Testis (tissue), 3 donors: ENCODE data around the gene RCCD1. TPM values are rescaled to one million over a fixed set of nuclear protein-coding genes. Genes with fewer than 3 reads are reported as not detected.

Source experiments
- DNase-seq: peaks from one replicate; pipeline ENCODE4 v3.0.0-alpha.2; 2019
- H3K27ac ChIP-seq, 2 donors: fragments of 200-600 bp; sonication (generic); one replicate each; pipeline ENCODE4 v1.5.1; 2019
- H3K27me3 ChIP-seq: fragments of 200-600 bp; sonication (generic); one replicate; pipeline ENCODE4 v1.5.1; 2019
- H3K36me3 ChIP-seq: fragments of 200-600 bp; sonication (generic); one replicate; pipeline ENCODE4 v1.5.1; 2017; ENCODE audit warnings: low read depth; ENCODE audit errors: missing control alignments
- H3K4me1 ChIP-seq: fragments of 200-600 bp; sonication (generic); one replicate; pipeline ENCODE4 v1.5.1; 2019
- H3K4me3 ChIP-seq, 2 donors: fragments of 200-600 bp; sonication (generic); one replicate each; pipeline ENCODE4 v1.5.1; 2017 to 2019
- H3K9me3 ChIP-seq: fragments of 200-600 bp; sonication (generic); one replicate; pipeline ENCODE4 v1.5.1; 2017
- CTCF ChIP-seq, 3 experiments: fragments of 450-650 bp in 2 of 3; fragments of 200-600 bp in 1 of 3; sonication (generic) in 1 of 3; IDR thresholded peaks; one replicate each; pipeline ENCODE4 v1.5.1; 2016 to 2019; ENCODE audit warnings: antibody characterized with exemption in 3 of 3, mild to moderate bottlenecking in 2 of 3, moderate library complexity in 1 of 3
- POLR2A ChIP-seq: fragments of 450-650 bp; IDR thresholded peaks from one replicate; pipeline ENCODE4 v1.6.1; 2017; ENCODE audit warnings: antibody characterized with exemption, mild to moderate bottlenecking, moderate library complexity
- WGBS, 2 donors: methylation state at CpG; one replicate each; pipeline ENCODE4 v1.1.5; 2018; 5-methylcytosine and 5-hydroxymethylcytosine counted together
- intact Hi-C: fragments of 100-400 bp; cut with DNase I; formaldehyde crosslinking; loops from one replicate; pipeline ENCODE4 v1.15.1; 2023; ENCODE audit warnings: low total_unique reads
- polyA plus RNA-seq: library from polyadenylated mRNA; stranded (reverse); fragments of 350-450 nt; fragmentation: Illumina TruSeq; extraction: RNeasy Lipid Tissue Mini Kit (QIAGEN cat#74804); gene quantifications from one replicate; pipeline ENCODE4 v1.2.3, GENCODE V29; 2014; ENCODE audit warnings: low read depth, low replicate concordance; ENCODE audit not compliant: insufficient read depth
- total RNA-seq, 2 donors: library from RNA; depleted of rRNA; stranded (reverse); fragments of >200 nt; gene quantifications; one replicate each; pipeline ENCODE4 v1.2.3, GENCODE V29; 2016

Gene RCCD1
- total and polyA plus RNA-seq, 3 donors from 2014 or later = 17.5 to 21.1 (median 17.5) TPM

GRCh38 chr15:90991587-90992285, 37.1 kb downstream of the RCCD1 start:
- intact Hi-C loops = no loop called here
- H3K36me3 ChIP-seq = no peaks in the 10 kb centered on the region
- no peaks in the 10 kb centered on the region for H3K27me3 ChIP-seq
- no peak for DNase-seq
- no peak for TF ChIP-seq POLR2A
- no peak for TF ChIP-seq CTCF (IDR thresholded peaks at IDR 0.05)
- H3K4me3 ChIP-seq = no peak overlapping the region
- WGBS, 2 donors = 86 to 92% methylated on average over 6 of the region's 6 CpGs
- no peaks in the 10 kb centered on the region for H3K9me3 ChIP-seq
- H3K4me1 ChIP-seq = peaks cover 7% of the 10 kb centered on the region
- H3K27ac ChIP-seq = no peak overlapping the region

GRCh38 chr15:90994059-90994416, 39.4 kb downstream of the RCCD1 start:
- Histone ChIP-seq H3K36me3 (no peaks in the 10 kb centered on the region), H3K4me3 (peak overlapping the region; percentile 71 to 93)
- DNase-seq = no peak

GRCh38 chr15:90994417-90995311, 40.0 kb downstream of the RCCD1 start, which contains the start of gene PRC1:
Gene PRC1, minus strand, starts transcription at chr15:90994535. Its CDS starts 118 bp downstream, at chr15:90994417.
- TF ChIP-seq CTCF (IDR thresholded peaks at IDR 0.05) = no peak
- peak; percentile 4 for TF ChIP-seq POLR2A
- Histone ChIP-seq H3K9me3 (no peaks in the 10 kb centered on the region), H3K27me3 (no peaks in the 10 kb centered on the region), H3K4me1 (peaks cover 7% of the 10 kb centered on the region), H3K36me3 (no peaks in the 10 kb centered on the region), H3K4me3 (peak within 1 kb of the TSS; percentile 71 to 93), H3K27ac (peak within 1 kb of the TSS; percentile 88 to 92)
- DNase-seq = peak; percentile 99
- 1% methylated on average over 30 to 67 of the region's 75 CpGs for WGBS, 2 donors
- intact Hi-C loops = no loop called here

More at GRCh38 chr15:90994059-90994416, 39.4 kb downstream of the RCCD1 start:
- Histone ChIP-seq H3K9me3 (no peaks in the 10 kb centered on the region), H3K27me3 (no peaks in the 10 kb centered on the region), H3K4me1 (peaks cover 7% of the 10 kb centered on the region), H3K27ac (peak overlapping the region; percentile 88 to 92)
- no peak for TF ChIP-seq POLR2A
- no peak for TF ChIP-seq CTCF (IDR thresholded peaks at IDR 0.05)
- 0% methylated on average over 1 to 21 of the region's 50 CpGs for WGBS, 2 donors
- intact Hi-C loops = no loop called here

- H3K4me3 ChIP-seq = no peak overlapping the region
- intact Hi-C loops = no loop called here
- peaks cover 4% of the 10 kb centered on the region for H3K4me1 ChIP-seq
- WGBS, 2 donors = 89 to 91% methylated on average over 8 of the region's 8 CpGs
- H3K9me3 ChIP-seq = no peaks in the 10 kb centered on the region
- no peaks in the 10 kb centered on the region for H3K36me3 ChIP-seq
- no peak for DNase-seq
- no peak overlapping the region for H3K27ac ChIP-seq
- TF ChIP-seq POLR2A (no peak), CTCF (IDR thresholded peaks at IDR 0.05) (no peak)
- H3K27me3 ChIP-seq = no peaks in the 10 kb centered on the region
These were observed 44.1 kb downstream of the RCCD1 start for GRCh38 chr15:90998737-90999136.
